ENCODE data around the gene IL1RN. TPM values are rescaled to one million over a fixed set of nuclear protein-coding genes. Genes with fewer than 3 reads are reported as not detected.

IL1RN gene
- total and polyA plus RNA-seq, 10 of the 15 experiments (the other 5 are each of a cell fraction or from before 2014, with no cell fraction given) = 0.04 TPM; not detected in 7

DNA sequence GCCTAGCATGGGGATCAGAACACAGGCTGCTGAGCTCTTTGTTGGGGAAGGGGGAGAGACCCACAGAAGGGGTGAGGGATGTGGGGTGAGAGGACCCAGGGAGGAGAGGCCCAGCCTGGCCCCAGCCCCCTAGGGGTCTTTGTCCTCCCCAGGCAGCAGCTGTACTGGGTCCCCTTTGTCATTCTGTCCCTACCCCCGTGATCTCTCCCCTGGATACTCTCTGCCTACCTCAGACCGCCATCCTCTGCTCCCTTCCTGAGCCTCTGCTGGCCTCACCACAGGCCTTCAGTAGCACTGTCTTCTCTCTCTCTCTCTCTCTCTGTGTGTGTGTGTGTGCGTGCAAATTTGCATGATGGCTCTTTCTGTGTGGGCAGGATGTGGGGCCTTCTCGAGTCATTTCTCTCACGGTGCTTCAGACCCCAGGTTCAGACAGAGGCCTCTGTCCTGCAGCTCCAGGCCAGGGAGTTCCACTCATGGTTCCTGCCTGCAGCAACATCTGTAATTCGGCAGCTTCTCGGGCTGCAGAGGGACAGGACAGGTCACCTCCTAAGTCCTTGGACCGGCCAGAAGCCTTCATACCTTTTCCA is 47.7 kb downstream of the IL1RN start (continued):
- no peak for TF ChIP-seq SUPT20H (IDR thresholded peaks at IDR 0.05; ENCODE audit: borderline replicate concordance, control insufficient read depth, low read depth, low read length)
- TF ChIP-seq MYB (IDR thresholded peaks at IDR 0.05; ENCODE audit: borderline replicate concordance, low read depth, low read length) = no peak
- TF ChIP-seq KDM1A (IDR thresholded peaks at IDR 0.05; ENCODE audit: borderline replicate concordance) = no peak
- peak in 1 of 2 experiments; percentile 62; a peak in 1 of 4 replicates for TF ChIP-seq SRF (IDR thresholded peaks at IDR 0.05; ENCODE audit: low read depth in 2 of 2, low read length in 2 of 2)
- peak; percentile 96 for TF ChIP-seq POLR2A (IDR thresholded peaks at IDR 0.05; ENCODE audit: low read depth, low read length)
- peak; percentile 78; the same call in 1 of the 2 replicates for TF ChIP-seq MTA3 (IDR thresholded peaks at IDR 0.05; ENCODE audit: borderline replicate concordance, low read length)
- TF ChIP-seq TAF1 (IDR thresholded peaks at IDR 0.05; ENCODE audit: borderline replicate concordance, low read depth, low read length) = peak; percentile 96
- TF ChIP-seq SMAD5 (IDR thresholded peaks at IDR 0.05; ENCODE audit: low read depth) = peak; percentile 40
- no peak for TF ChIP-seq PAX8 (IDR thresholded peaks at IDR 0.05)
- no peak for TF ChIP-seq SIX5 (IDR thresholded peaks at IDR 0.05; ENCODE audit: low read depth, low read length, severe bottlenecking)
- TF ChIP-seq, protein P1, sequence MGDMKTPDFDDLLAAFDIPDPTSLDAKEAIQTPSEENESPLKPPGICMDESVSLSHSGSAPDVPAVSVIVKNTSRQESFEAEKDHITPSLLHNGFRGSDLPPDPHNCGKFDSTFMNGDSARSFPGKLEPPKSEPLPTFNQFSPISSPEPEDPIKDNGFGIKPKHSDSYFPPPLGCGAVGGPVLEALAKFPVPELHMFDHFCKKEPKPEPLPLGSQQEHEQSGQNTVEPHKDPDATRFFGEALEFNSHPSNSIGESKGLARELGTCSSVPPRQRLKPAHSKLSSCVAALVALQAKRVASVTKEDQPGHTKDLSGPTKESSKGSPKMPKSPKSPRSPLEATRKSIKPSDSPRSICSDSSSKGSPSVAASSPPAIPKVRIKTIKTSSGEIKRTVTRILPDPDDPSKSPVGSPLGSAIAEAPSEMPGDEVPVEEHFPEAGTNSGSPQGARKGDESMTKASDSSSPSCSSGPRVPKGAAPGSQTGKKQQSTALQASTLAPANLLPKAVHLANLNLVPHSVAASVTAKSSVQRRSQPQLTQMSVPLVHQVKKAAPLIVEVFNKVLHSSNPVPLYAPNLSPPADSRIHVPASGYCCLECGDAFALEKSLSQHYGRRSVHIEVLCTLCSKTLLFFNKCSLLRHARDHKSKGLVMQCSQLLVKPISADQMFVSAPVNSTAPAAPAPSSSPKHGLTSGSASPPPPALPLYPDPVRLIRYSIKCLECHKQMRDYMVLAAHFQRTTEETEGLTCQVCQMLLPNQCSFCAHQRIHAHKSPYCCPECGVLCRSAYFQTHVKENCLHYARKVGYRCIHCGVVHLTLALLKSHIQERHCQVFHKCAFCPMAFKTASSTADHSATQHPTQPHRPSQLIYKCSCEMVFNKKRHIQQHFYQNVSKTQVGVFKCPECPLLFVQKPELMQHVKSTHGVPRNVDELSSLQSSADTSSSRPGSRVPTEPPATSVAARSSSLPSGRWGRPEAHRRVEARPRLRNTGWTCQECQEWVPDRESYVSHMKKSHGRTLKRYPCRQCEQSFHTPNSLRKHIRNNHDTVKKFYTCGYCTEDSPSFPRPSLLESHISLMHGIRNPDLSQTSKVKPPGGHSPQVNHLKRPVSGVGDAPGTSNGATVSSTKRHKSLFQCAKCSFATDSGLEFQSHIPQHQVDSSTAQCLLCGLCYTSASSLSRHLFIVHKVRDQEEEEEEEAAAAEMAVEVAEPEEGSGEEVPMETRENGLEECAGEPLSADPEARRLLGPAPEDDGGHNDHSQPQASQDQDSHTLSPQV (IDR thresholded peaks at IDR 0.05) = no peak
- TF ChIP-seq POLR2AphosphoS5 (IDR thresholded peaks at IDR 0.05; ENCODE audit: low read length) = peak; percentile 98
- no peak for TF ChIP-seq SREBF2 (IDR thresholded peaks at IDR 0.05; ENCODE audit: low read length)
- TF ChIP-seq NRF1 (conservative IDR thresholded peaks at IDR 0.05; ENCODE audit: low read depth, low read length) = no peak
- TF ChIP-seq CHD1 (IDR thresholded peaks at IDR 0.05; ENCODE audit: low read depth, low read length) = no peak; the same call in 1 of the 2 replicates
- TF ChIP-seq, protein P2, sequence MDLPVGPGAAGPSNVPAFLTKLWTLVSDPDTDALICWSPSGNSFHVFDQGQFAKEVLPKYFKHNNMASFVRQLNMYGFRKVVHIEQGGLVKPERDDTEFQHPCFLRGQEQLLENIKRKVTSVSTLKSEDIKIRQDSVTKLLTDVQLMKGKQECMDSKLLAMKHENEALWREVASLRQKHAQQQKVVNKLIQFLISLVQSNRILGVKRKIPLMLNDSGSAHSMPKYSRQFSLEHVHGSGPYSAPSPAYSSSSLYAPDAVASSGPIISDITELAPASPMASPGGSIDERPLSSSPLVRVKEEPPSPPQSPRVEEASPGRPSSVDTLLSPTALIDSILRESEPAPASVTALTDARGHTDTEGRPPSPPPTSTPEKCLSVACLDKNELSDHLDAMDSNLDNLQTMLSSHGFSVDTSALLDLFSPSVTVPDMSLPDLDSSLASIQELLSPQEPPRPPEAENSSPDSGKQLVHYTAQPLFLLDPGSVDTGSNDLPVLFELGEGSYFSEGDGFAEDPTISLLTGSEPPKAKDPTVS (IDR thresholded peaks at IDR 0.05; ENCODE audit: low read depth, low read length) = no peak
- 0 out of 2 replicates have a peak, but pooled peaks have one; percentile 34 for TF ChIP-seq SMARCA5 (IDR thresholded peaks at IDR 0.05)
- TF ChIP-seq MEF2A (IDR thresholded peaks at IDR 0.05; ENCODE audit: insufficient read depth, low read depth, low read length) = peak; percentile 75; the same call in 1 of the 2 replicates
- no peak for TF ChIP-seq RBBP5 (conservative IDR thresholded peaks at IDR 0.05)
- TF ChIP-seq, protein P3, sequence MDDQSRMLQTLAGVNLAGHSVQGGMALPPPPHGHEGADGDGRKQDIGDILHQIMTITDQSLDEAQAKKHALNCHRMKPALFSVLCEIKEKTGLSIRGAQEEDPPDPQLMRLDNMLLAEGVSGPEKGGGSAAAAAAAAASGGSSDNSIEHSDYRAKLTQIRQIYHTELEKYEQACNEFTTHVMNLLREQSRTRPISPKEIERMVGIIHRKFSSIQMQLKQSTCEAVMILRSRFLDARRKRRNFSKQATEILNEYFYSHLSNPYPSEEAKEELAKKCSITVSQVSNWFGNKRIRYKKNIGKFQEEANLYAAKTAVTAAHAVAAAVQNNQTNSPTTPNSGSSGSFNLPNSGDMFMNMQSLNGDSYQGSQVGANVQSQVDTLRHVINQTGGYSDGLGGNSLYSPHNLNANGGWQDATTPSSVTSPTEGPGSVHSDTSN (IDR thresholded peaks at IDR 0.05; ENCODE audit: insufficient replicate concordance, low read depth, low read length) = peak; percentile 39
- TF ChIP-seq, protein P4, sequence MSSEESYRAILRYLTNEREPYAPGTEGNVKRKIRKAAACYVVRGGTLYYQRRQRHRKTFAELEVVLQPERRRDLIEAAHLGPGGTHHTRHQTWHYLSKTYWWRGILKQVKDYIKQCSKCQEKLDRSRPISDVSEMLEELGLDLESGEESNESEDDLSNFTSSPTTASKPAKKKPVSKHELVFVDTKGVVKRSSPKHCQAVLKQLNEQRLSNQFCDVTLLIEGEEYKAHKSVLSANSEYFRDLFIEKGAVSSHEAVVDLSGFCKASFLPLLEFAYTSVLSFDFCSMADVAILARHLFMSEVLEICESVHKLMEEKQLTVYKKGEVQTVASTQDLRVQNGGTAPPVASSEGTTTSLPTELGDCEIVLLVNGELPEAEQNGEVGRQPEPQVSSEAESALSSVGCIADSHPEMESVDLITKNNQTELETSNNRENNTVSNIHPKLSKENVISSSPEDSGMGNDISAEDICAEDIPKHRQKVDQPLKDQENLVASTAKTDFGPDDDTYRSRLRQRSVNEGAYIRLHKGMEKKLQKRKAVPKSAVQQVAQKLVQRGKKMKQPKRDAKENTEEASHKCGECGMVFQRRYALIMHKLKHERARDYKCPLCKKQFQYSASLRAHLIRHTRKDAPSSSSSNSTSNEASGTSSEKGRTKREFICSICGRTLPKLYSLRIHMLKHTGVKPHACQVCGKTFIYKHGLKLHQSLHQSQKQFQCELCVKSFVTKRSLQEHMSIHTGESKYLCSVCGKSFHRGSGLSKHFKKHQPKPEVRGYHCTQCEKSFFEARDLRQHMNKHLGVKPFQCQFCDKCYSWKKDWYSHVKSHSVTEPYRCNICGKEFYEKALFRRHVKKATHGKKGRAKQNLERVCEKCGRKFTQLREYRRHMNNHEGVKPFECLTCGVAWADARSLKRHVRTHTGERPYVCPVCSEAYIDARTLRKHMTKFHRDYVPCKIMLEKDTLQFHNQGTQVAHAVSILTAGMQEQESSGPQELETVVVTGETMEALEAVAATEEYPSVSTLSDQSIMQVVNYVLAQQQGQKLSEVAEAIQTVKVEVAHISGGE (CRISPR knock-in tag; IDR thresholded peaks at IDR 0.05) = no peak
- peak; percentile 84 for TF ChIP-seq SP1 (IDR thresholded peaks at IDR 0.05; ENCODE audit: low read depth, low read length)

Data from GM12878 (cell line).